Measurements from ENCODE around the gene RPL9.
"Not testable (repeated sequence)": the region's sequence is repeated elsewhere in the genome, so short reads cannot be mapped to it uniquely, and the experiment has no call there.

Gene RPL9

GRCh38 chr4:39458505-39459300 lies at the start of gene RPL9, which contains the start of gene LIAS:
Gene RPL9, minus strand, starts transcription at chr4:39458922. Its CDS starts 483 bp downstream, at chr4:39458439.
Gene LIAS, plus strand, starts transcription at chr4:39459056. Its CDS starts 62 bp downstream, at chr4:39459118.
- peak; percentile 97 for DNase-seq

- no peak for DNase-seq
Observed at GRCh38 chr4:39505581-39505980, 46.9 kb upstream of the RPL9 start.

- no peak for DNase-seq
Observed at GRCh38 chr4:39504538-39504937, 45.8 kb upstream of the RPL9 start.

DNA sequence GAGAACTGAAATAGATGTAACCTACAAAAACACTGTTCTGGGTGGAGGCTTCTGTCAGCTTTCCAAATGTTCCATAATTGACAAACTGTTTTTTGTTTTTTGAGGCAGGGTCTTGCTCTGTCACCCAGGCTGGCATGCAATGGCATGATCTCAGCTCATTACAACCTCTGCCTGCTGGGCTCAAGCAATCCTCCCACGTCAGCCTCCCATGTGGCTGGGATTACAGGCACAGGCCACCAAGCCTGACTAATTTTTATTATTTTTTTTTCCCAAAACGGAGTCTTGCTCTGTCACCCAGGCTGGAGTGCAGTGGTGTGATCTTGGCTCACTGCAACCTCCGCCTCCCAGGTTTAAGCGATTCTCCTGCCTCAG lies 43.9 kb upstream of the RPL9 start:
- DNase-seq: not testable (repeated sequence)

- DNase-seq: no peak
Observed at GRCh38 chr4:39502019-39502663, 43.4 kb upstream of the RPL9 start.

DNA sequence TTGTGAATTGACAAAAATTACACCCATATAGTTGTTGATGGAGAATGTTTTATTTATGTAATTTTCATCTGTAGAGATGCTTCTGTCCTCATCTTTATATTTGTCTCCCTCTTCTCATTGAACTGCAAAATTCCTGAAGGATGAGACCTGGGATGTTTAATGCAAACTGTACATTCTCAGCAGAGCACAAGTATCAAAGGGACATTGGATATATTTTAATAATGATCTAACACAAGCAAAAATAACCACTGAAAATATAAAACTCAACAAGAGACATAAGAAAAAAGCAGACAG lies 40.0 kb upstream of the RPL9 start:
- DNase-seq: no peak

DNA sequence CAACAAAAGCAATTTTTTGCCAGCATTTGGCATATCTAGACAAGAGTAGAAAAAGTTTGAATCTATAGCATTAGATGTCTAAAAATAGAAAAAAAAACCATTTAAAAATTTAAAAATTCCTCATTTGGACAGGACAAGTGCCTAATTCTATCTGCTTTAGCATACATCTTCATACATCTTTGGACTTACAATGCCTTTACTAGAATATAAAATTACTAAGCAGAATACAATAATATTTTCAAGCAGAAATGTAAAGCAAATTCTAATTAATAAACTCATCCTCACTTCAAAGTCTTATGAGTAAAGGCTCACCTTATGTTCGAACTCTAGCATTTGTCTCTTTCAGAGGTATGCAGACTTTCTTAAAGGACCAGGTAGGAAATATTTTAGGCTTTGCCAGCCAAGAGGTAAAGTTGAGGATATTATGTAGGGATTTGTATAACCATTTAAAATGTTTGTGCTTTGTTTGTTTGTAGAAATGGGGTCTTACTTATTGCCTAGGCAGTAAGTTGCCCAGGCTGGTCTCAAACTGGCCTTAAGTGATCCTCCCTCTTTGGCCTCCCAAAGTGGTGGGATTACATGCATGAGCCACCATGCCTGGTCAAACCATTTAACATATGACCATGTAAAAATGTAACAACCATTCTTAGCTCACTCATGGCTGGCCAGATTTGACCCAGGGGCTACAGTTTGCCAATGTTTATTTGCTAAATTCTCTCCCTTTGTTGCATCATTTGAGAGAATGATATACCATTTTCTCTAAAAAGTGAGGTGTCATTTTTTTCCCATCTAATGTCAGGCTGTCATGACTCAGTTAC lies 39.4 kb upstream of the RPL9 start:
- DNase-seq: no peak

GRCh38 chr4:39495446-39496213 lies 36.9 kb upstream of the RPL9 start:
- no peak for DNase-seq

GRCh38 chr4:39494354-39494753 lies 35.6 kb upstream of the RPL9 start:
- no peak for DNase-seq

- no peak for DNase-seq
Observed at GRCh38 chr4:39490322-39490721, 31.6 kb upstream of the RPL9 start.

- no peak for DNase-seq
Observed at GRCh38 chr4:39486221-39486804, 27.6 kb upstream of the RPL9 start.

DNA sequence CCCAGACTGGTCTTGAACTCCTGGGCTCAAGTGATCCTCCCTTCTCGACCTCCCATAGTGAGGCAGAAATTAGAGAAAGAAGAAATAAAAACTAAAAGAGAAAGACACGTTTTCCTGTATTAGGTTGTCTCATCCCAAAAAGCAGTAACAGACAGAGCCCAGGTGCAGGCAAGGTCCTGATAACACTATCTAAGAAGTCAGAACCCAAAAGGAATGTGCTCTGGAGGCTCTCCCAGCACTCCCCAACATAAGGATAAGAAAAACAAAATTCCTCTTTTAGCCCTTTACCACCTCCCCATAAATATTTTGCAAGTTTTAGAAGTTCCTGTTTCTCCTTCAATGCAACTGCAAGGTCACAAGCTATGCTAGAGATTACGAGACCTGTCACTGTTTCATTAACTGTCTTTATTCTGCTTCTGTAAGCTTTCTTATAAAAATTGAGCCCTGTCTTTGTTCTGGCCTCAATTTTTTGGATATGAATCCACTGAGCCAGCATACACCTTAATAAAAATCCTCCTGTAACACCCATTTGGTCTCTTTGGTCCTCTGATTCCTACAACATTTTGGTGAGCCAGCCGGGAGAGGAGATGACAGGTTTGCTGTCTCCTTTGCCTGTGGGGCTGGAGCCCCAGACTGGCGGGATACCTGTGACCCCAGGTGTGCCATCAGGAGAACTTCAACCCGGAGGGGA lies 26.0 kb upstream of the RPL9 start:
- DNase-seq: no peak

GRCh38 chr4:39480902-39481695 lies 22.4 kb upstream of the RPL9 start:
- no peak for DNase-seq

DNA sequence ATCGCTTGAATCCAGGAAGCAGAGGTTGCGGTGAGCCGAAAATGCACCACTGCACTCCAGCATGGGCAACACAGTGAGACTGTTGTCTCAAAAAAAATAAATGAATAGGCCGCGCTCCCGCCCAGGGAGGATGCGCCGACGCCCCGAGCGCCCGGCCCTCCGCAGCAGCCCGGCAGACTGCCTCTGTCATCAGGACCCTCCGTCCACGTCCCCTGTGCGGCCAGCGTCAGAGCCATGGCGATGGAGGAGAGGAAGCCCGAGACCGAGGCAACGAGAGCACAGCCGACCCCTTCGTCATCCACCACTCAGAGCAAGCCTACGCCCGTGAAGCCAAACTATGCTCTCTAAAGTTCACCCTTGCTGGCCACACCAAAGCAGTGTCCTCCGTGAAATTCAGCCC lies 21.5 kb upstream of the RPL9 start:
- DNase-seq: no peak

DNA sequence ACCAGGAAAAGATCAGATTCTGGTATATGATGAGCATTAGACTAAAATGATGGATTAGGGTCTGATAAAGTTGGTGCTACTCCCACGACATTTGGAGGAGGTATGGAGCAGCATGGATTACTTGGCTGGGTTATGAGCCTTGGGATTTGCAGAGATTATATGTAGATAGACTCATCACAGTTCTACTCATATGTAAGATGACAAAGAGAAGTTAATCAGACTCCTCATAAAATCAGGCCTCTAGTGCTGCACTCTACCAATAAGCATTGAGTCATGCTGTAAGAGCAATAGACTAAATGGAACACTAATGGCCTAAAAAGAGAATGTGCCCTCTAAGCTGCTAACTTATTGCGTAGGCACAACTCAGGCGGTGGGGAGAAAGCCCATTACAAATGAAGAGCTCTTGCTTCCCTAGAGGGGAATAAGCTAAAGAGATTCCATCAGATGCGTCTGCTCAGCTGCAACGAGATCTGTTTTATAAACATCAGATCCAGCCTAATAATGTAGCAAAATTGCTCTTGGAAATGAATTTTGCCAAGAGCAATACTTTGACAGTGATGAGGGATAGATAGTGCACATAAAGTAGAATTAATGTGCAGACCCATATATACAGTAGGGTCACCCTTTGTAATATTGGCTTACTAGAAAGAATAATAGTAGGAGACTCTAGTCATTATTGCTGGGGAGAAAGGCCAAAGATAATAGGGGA lies 17.6 kb upstream of the RPL9 start:
- DNase-seq: no peak

GRCh38 chr4:39472396-39472795 lies 13.7 kb upstream of the RPL9 start:
- no peak for DNase-seq

DNA sequence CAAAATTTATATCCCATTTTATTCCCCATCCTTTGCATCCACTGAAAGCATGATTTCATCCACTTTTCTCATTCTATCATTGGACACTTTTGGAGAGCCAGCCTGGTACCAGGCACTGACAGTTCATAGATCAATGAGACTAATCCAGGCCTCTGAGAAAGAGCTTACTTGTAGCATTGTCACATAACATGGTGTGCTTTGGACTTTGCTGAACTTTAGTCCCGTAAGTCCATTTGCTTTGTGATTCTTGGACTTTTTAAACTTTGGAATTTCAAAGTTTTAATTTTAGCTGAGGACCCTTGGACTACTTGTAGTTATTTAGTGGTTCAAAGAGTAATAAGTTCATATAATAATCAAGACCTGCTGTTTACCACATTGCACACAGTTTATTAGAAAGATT lies 11.7 kb upstream of the RPL9 start:
- no peak for DNase-seq

- DNase-seq: peak; percentile 72
Observed at GRCh38 chr4:39469429-39470077, 10.8 kb upstream of the RPL9 start.

DNA sequence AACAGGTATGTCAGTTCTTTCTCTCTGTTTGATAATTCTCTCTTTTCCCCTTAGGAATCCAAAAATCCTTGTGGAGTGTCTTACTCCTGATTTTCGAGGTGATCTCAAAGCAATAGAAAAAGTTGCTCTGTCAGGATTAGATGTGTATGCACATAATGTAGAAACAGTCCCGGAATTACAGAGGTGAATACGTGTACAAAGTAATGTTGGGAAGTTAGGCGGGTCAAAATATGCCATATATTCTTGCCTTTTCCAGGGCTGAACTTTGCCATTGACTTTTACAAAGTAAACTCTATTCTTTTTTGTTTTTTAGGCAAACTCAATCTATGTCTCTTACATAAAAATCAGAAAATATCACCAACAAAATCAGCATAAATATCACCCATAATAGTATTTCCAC lies 8.7 kb upstream of the RPL9 start:
- DNase-seq: no peak

- no peak for DNase-seq
Observed at GRCh38 chr4:39466747-39467146, 8.0 kb upstream of the RPL9 start.

Data from T1000 (cell line).